SK-N-MC (cell line): ENCODE data around the gene AQP6.

ENCODE experiments used
- DNase-seq: peaks from one replicate; pipeline ENCODE4 v3.0.0-alpha.2; 2011; ENCODE audit warnings: low read depth, low spot score
- H3K27ac ChIP-seq: fragments of 200-600 bp; sonication (generic); 2 replicates; pipeline ENCODE4 v1.5.1; 2016; ENCODE audit warnings: mixed run types
- H3K36me3 ChIP-seq: fragments of 200-600 bp; sonication (generic); 2 replicates; pipeline ENCODE4 v1.6.1; 2017; ENCODE audit warnings: antibody characterized with exemption, low read length, mixed read lengths; ENCODE audit not compliant: insufficient read depth
- H3K4me3 ChIP-seq: fragments of 200-600 bp; sonication (generic); 2 replicates; pipeline ENCODE4 v1.5.1; 2016
- H3K9ac ChIP-seq: fragments of 200-600 bp; sonication (generic); 2 replicates; pipeline ENCODE4 v1.8.0; 2017; ENCODE audit warnings: mixed run types, mixed read lengths; ENCODE audit not compliant: insufficient read length
- H3K9me3 ChIP-seq: fragments of 200-600 bp; sonication (generic); 2 replicates; pipeline ENCODE4 v1.6.1; 2017; ENCODE audit warnings: low read depth, mild to moderate bottlenecking, antibody characterized with exemption, low read length, moderate library complexity, mixed read lengths
- EZH2 ChIP-seq: fragments of 200-600 bp; sonication (generic); IDR thresholded peaks from one replicate; pipeline ENCODE4 v1.6.1; 2017; ENCODE audit warnings: antibody characterized with exemption
- FOXP2 ChIP-seq: optimal IDR thresholded peaks from 2 replicates; pipeline ENCODE3; 2011; ENCODE audit warnings: mild to moderate bottlenecking, moderate library complexity; ENCODE audit not compliant: insufficient read depth; ENCODE audit errors: extremely low read length, control extremely low read depth
- POLR2AphosphoS5 ChIP-seq: IDR thresholded peaks from 2 replicates; pipeline ENCODE4 v1.6.1; 2012; ENCODE audit warnings: mild to moderate bottlenecking, low read depth, low read length, borderline replicate concordance

The AQP6 gene

GRCh38 chr12:49972641-49973360 lies at the start of gene AQP6:
Gene AQP6, plus strand, starts transcription at chr12:49972947. Its CDS starts 227 bp downstream, at chr12:49973174.
- no peak within 1 kb of the TSS for H3K9ac ChIP-seq
- no peaks in the 10 kb centered on the region for H3K36me3 ChIP-seq
- DNase-seq: no peak
- no peak within 1 kb of the TSS for H3K27ac ChIP-seq
- no peaks in the 10 kb centered on the region for H3K9me3 ChIP-seq
- H3K4me3 ChIP-seq: no peak within 1 kb of the TSS
- no peak for TF ChIP-seq POLR2AphosphoS5
- no peak for TF ChIP-seq EZH2
- no peak for TF ChIP-seq FOXP2

GRCh38 chr12:49923035-49923644 lies 49.6 kb upstream of the AQP6 start:
- DNase-seq: no peak
- TF ChIP-seq EZH2: no peak
- TF ChIP-seq POLR2AphosphoS5: no peak
- no peak for TF ChIP-seq FOXP2
- H3K4me3 ChIP-seq: no peak overlapping the region
- H3K9me3 ChIP-seq: no peaks in the 10 kb centered on the region
- no peaks in the 10 kb centered on the region for H3K36me3 ChIP-seq
- H3K9ac ChIP-seq: no peak overlapping the region
- H3K27ac ChIP-seq: no peak overlapping the region

GRCh38 chr12:49923880-49924556 lies 48.7 kb upstream of the AQP6 start:
- Histone ChIP-seq H3K9me3 (no peaks in the 10 kb centered on the region), H3K27ac (no peak overlapping the region), H3K4me3 (no peak overlapping the region), H3K36me3 (no peaks in the 10 kb centered on the region), H3K9ac (no peak overlapping the region)
- no peak for DNase-seq
- TF ChIP-seq FOXP2 (no peak), EZH2 (no peak)

- H3K27ac ChIP-seq: no peak overlapping the region
- no peak for DNase-seq
- no peak overlapping the region for H3K4me3 ChIP-seq
- H3K9ac ChIP-seq: no peak overlapping the region
- H3K9me3 ChIP-seq: no peaks in the 10 kb centered on the region
- H3K36me3 ChIP-seq: no peaks in the 10 kb centered on the region
- no peak for TF ChIP-seq FOXP2
Observed at GRCh38 chr12:49924628-49925246, 48.0 kb upstream of the AQP6 start.

GRCh38 chr12:49925433-49926204 lies 47.1 kb upstream of the AQP6 start:
- no peaks in the 10 kb centered on the region for H3K9me3 ChIP-seq
- H3K27ac ChIP-seq: no peak overlapping the region
- no peak overlapping the region for H3K4me3 ChIP-seq
- no peak for DNase-seq
- TF ChIP-seq FOXP2 (no peak), POLR2AphosphoS5 (no peak)
- no peak overlapping the region for H3K9ac ChIP-seq
- H3K36me3 ChIP-seq: no peaks in the 10 kb centered on the region

- Histone ChIP-seq H3K9ac (no peak overlapping the region), H3K27ac (no peak overlapping the region), H3K4me3 (no peak overlapping the region), H3K36me3 (no peaks in the 10 kb centered on the region), H3K9me3 (no peaks in the 10 kb centered on the region)
- no peak for DNase-seq
- TF ChIP-seq FOXP2 (no peak), POLR2AphosphoS5 (no peak), EZH2 (no peak)
Observed at GRCh38 chr12:49928471-49928870, 44.3 kb upstream of the AQP6 start.

GRCh38 chr12:49929581-49929980 lies 43.2 kb upstream of the AQP6 start:
- Histone ChIP-seq H3K4me3 (no peak overlapping the region), H3K9me3 (no peaks in the 10 kb centered on the region), H3K27ac (no peak overlapping the region), H3K9ac (no peak overlapping the region), H3K36me3 (no peaks in the 10 kb centered on the region)
- DNase-seq: no peak
- TF ChIP-seq POLR2AphosphoS5 (no peak), EZH2 (no peak), FOXP2 (no peak)

- Histone ChIP-seq H3K9ac (no peak overlapping the region), H3K9me3 (no peaks in the 10 kb centered on the region), H3K36me3 (no peaks in the 10 kb centered on the region), H3K27ac (no peak overlapping the region), H3K4me3 (no peak overlapping the region)
- TF ChIP-seq EZH2: no peak
- no peak for DNase-seq
Observed at GRCh38 chr12:49930515-49931288, 42.0 kb upstream of the AQP6 start.
